GM21360 (cell line): ENCODE measurements around the gene OR2T29.
"Not testable (repeated sequence)": the region's sequence is repeated elsewhere in the genome, so short reads cannot be mapped to it uniquely, and the experiment has no call there.

Experiments used
- ATAC-seq: cut with Tn5 transposase; IDR thresholded peaks from one replicate; pipeline ENCODE4 v1.9.1; 2021; ENCODE audit warnings: mild to moderate bottlenecking, moderate library complexity; ENCODE audit not compliant: unreplicated experiment

The OR2T29 gene, protein sequence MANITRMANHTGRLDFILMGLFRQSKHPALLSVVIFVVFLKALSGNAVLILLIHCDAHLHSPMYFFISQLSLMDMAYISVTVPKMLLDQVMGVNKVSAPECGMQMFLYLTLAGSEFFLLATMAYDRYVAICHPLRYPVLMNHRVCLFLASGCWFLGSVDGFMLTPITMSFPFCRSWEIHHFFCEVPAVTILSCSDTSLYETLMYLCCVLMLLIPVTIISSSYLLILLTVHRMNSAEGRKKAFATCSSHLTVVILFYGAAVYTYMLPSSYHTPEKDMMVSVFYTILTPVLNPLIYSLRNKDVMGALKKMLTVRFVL

DNA sequence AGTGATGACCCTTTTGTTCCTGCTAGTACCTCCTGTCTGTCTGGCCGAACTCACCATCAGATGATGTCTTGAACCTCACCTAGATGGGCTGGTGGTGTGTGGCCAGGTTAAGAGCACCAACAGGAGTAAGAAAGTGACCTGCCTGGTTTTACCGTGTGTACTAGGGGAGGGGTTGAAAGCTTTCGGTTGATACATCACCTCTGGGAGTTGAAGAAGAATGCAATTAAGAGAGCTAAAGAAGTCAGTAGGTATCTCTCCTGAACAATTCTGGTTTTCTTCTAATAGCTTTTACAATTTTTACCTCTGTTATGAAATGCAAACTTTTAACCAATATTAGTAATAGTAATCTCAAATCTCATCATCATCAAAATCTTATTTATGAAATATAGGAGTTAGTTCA lies at the start of gene OR2T29:
TSS of gene OR2T29 (minus strand) at position 101 of the 400 bp plus-strand sequence. CDS start 3,281 bp downstream, outside the sequence.
- ATAC-seq: not testable (repeated sequence)

DNA sequence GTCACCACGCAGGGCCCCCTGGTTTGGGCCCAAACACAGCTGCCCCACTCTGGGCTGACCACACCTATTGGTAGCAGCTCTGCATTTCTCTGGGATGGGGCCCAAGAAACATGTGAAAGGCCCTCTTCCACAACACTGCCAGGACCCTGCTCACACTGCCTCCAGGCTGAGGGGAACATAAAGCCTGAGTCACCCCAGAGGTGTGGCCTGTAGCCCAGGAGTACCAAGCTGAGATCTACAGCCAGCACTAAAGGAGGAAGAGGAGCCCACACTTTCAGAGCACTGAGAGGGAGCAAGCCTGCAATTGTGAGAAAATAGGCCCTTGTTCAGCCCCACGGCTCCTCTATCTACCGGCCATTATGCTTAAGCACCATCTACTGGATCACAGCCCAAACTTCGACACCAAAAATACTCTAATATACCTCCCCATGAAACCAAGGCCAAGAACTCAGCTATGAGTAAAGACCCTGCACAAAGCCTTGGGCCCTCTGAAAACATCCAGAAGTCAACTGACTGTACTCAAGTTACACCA lies 49.4 kb upstream of the OR2T29 start:
- no peak for ATAC-seq

DNA sequence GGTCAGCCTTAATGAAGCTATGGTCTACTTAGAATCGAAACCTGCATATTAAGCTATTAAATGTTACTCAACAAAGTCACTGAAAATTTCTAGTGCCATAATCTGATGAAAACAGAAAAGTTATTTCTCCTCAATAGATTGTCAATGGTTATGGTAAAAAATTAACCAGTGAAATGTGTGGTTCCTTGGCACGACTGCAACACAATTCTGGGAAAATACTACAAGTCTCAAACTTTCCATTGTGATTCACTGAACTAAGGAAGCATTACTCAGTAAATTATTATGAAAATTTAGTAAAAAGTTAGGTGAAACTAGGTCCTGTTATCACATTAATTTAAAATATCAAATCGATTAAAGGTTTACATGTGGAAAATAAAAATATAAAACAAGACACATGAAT lies 47.7 kb upstream of the OR2T29 start:
- no peak for ATAC-seq

DNA sequence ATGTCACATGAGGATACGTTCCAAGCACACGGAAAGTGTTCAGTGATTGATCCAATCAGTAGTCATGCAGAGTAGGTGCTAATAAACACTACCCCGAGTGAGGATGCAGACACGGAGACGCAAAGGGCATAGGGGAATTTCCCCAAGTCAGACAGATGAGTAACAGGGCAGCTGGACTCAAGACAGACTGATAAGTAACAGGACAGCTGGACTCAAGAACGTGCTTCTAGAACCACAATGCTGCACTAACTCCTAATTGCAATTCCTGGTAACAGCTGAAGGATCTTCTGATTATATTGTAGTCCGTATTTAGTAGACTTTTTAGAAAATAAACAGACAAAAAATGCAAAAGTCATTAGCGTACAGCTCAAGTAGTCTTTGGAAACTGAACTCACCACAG lies 36.8 kb upstream of the OR2T29 start:
- ATAC-seq: no peak

DNA sequence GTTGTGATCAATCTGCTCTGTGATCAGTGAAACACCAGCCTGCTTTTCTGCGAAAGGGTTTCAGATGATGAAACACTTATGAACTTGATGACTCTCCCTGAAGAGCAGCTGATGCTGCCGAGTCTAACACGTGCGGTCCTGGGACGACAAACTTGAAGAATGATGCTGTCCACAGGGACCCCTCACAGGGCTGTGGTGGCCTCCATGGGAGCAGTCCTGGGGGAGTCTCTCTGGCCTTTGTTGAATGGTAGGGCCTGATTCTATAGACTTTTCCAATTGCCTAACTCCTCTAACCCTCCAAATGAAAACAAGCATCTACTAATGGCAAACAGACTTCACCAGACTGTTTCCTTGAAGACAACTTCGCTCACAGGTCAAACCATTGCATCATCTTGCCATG lies 35.0 kb upstream of the OR2T29 start, which contains the start of gene OR2T10:
TSS of gene OR2T10 (minus strand) at position 112 of the 400 bp plus-strand sequence. CDS start 3,932 bp downstream, outside the sequence.
- no peak for ATAC-seq

DNA sequence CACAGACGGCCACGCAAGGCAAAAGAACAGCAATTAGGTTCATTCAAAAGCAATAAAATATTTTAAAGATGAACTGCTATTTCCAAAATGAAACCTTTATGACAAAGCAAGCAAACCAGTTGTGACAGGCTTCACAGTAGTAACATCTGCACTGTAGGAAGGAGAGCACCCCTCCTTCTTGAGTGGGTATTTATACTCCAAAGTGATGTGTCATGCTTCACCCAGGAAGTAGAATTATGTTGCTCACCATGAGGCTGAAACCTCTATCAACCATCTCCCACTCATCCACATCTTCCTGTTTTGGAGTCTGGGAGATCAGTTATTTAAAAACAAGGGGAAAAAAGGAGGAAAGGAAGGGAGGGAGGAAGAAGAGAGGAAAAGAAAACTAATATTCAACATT lies 34.0 kb upstream of the OR2T29 start:
- ATAC-seq: no peak

DNA sequence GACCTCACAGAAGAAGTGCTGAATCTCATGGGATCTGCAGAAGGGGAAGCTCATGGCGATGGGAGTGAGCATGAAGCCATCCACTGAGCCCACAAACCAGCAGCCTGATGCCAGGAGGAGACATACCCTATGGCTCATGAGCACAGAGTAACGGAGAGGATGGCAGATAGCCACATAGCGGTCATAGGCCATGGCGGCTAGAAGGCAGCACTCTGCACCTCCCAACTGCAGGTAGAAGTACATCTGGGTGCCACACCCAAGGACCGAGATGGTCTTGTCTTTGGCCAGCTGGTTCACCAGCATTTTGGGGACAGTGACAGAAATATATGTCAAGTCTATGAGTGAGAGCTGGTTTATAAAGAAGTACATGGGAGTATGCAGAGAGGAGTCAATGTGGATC lies 30.7 kb upstream of the OR2T29 start:
- ATAC-seq: no peak

DNA sequence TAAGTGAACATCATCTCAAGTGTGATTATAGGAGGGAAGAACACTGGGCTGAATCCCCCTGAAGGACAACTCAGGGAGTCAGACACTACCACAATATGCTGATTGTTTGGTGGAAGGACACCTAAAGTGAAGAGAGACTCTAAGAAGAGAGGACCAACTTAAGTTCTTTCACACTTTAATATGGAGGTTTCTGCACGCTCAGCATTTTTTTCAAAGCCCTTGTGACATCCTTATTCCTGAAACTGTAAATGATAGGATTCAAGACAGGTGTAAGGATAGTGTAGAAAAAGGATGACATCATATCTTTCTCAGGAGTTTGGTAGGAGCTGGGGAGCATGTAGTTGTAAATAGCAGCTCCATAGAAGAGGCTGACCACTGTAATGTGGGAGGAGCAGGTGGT lies 30.1 kb upstream of the OR2T29 start:
- no peak for ATAC-seq

DNA sequence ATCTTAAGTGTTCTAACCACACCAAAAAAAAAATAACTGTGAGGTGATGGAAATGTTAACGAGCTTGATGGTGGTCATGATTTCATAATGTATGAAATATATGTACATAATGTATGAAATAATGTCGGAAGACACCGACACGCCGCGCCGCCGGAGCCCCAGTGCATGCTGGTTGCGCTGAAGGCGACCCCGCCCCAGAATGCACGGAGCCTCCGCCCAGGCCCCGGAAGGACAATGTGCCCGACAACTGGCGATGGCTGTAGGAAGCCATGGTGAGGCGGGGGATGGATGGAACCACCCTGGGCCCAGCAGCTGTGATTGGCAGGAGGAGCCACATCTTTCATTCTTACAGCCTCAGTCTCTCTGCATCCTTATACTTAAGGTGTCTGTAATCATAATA lies 27.5 kb upstream of the OR2T29 start:
- ATAC-seq: no peak

DNA sequence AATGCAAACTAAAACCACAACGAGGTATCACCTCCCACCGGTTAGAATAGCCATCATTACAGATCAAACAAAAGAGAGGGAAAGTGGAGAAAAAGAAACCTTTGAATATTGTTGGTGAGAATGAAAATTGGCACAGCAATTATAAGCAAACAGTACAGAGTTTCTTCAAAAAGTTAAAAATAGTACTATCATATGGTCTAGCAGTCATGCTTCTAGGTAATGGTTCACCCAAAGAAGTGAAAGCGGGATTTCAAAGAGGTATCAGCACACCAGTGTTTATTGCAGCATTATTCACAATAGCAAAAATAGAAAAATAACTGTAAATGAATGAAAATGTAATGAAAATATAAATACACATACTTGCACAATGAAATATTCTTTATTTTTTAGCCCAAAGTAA lies 26.8 kb upstream of the OR2T29 start:
- no peak for ATAC-seq

DNA sequence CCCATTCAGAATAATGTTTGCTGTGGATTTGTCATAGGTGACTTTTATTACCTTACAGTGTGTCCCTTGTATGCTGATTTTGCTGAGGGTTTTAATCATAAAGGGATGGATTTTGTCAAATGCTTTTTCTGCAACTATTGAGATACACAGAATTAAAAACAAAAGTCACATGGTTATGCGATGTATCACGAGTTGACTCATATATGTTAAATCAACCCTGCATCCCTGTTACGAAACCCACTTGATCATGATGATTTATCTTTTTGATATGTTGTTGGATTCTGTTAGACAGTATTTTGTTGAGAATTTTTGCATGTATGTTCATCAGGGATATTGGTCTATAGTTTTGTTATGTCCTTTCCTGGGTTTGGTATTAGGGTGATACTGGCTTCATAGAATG lies 22.7 kb upstream of the OR2T29 start:
- ATAC-seq: no peak

DNA sequence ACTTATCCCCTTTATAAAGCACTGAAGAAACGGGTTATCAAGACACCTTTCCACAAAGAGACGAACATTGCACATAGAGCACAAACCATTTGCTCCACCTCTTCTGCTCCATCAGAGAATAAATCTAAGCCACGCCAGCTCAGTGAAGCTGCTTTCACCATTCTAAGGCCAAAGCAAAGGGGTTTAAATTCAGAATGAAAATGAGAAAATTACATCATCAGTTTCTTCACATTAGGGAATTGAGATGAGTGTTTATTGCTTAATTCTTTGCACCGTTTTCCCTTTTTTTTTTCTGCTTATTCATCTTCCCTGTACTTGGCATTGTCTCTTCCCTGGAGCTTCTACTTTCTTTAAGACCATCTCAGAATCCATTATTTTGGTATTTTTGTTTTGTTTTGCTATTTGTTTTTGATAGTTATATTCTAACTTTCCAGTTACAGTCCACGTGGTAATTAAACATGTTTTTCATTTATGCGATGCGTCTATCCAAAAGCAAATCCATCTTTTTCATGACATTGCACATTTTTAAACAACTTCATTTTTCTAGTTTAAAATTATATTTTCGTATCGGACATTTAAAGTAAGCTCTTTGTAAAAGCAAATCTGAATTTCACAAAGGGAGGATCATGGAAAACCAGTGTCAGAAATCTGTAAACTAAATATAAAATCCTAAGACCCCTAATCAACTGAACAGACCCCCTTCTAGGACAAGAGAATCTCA lies 13.8 kb upstream of the OR2T29 start:
- ATAC-seq: no peak

DNA sequence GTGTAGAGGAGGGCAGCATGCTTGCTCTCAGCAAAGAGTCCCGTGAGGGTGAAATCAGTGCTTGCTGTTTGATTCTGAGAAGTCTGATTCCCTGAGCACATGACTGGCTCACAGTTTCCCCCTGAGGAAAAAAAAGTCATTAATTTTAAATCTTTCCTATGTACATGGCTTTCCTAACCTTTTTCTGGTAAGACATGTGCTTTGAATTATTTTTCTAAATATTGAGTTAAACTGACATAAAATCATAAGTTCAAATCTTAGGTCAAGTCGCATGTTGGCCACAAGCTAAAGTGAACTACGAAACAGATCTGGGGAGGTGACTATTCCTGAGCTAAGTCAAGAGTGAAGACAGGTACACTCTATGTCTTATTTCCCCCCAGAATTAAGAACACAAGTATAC lies 12.1 kb upstream of the OR2T29 start, which contains the start of gene OR2T34:
TSS of gene OR2T34 (minus strand) at position 101 of the 400 bp plus-strand sequence. CDS start at position 101, 0 bp downstream.
- not testable (repeated sequence) for ATAC-seq

DNA sequence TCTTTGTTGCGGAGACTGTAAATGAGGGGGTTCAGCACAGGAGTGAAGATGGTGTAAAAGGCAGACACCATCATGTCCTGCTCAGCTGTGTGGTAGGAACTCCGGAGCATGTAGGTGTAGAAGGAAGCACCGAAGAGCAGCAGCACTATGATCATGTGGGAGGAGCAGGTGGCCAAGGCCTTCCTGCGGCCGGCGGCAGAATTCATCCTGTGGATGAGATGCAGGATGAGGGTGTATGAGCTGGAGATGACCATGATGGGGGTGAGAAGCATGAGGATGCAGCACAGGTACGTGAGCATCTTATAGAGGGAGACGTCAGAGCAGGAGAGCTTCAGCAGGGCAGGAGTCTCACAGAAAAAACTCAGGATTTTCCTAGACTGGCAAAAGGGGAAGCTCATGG lies 11.3 kb upstream of the OR2T29 start:
- ATAC-seq: not testable (repeated sequence)

DNA sequence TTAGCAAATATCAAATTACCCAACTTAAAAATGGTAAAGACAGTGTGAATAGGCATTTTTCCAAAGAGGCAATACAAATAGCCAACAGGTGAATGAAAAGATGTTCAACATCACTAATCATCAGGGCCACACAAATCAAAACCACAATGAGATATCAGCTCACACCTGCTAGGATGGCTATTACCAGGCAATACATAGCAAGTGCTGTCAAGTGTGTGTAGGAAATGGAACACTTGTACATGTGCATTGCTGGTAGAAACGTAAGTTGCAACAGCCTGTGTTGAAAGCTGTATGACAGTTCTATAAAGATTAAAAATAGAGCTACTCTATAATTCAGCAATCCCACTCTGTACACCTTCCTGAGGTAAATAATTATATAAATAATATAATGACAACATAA lies 9.5 kb upstream of the OR2T29 start:
- ATAC-seq: peak; percentile 77

DNA sequence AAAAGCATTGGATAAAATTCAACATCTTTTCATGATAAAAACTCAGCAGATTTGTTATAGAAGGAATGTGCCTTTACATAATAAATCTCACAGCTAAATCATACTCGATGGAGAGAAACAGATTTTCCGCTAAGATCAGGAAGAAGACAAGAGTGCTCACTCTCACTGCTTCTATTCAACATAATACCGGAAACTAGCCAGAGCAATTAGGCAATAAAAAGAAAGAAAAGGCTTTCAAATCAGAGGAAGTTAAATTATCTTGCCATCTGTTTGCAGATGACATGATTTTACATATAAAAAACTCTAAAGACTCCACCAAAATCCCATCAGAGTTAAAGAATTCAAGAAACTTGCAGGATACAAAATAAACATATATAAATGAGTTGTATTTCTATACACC lies 8.2 kb upstream of the OR2T29 start:
- ATAC-seq: not testable (repeated sequence)

DNA sequence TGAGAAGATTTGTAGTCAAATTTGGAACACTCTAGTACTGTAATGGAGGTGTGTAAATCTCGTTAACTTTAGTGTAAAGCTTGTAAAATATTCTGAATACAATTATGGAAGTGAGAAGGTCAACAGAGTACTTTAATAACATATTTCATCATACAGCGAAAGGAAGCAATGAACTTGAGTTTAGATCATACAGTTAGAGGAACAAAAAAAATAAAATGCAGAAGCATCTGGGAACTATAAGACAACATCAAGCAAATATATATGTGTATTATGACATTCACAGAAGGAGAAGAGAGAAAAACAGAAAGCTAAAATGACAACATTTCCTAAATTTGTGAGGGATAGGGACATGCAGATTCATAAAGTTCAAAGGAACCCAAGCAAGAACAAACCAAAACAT lies 6.5 kb upstream of the OR2T29 start:
- not testable (repeated sequence) for ATAC-seq

DNA sequence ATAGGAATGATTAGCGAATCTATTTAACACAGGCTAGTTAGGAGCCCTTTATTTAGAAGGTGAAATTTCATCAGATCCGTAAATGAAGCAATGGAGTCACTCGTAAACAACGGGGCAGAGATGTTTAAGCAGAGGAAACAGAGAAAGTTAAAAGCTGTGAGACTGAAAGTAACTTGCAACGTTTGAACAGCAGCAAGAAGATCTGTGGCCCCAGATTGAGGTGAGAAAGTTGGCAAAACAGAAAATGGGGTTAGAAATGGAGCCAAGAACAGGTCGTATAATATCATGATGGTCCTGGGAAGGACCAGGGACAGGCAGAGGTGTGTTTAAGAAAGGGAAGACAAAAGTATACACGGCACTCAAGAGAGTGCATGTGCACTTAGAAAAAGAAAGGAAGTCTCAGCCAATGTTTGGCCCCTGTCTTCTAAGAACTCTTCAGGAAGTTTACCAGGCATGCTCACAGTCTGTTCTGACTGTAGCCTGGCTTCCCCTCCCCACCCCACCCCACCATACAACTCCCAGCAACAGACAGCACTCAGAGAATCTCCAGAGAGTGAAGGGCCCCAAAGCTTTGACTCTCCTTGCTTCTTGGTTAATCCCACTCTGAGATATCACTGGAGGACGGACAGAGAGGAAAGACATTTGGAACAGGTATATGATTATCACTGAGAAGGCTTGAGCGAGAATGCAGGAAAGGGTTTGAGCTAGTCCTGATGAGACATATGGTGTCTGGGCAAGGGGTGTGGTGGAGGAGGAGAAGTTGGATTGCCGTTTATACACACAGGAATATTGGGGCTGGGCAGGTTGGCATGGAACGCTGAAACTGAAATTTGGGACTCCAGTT lies 3.2 kb upstream of the OR2T29 start:
- ATAC-seq: peak; percentile 66

DNA sequence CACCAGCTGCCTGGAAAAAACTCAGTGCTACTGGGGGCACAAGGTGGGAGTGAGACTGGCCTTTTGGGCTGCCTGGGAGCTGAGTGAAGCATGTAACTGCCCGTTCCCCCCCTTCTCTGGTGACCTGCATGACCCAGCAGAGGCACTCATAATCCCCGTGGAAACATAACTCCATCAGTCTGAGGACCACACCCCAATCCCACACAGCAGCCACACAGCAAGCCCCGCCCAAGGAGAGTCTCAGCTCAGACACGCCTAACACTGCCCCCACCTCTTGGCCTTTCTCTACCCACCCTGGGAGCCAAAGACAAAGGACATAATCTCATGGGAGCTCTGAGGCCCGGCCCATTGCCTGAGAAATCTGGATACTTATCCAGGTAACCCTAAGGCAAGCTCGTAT lies 11.5 kb downstream of the OR2T29 start:
- ATAC-seq: not testable (repeated sequence)

DNA sequence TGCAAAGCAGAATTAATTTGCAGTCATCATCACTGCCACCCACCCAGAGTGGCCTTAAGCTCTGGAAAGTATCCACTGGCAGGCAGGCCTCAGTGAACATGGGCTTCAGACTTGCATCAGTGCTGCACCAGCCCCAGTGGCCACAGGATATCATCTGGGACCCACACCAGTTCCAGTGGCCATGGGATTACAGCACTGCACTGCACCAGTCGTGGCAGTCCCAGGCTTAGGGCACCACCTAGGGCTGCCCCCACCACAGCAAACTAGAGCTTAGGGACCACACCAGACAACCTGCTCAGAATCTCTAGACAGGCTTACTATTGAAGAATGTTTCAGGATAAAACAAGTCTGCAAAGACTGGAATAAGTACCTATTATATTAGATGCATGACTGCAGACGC lies 15.2 kb downstream of the OR2T29 start:
- ATAC-seq: not testable (repeated sequence)

DNA sequence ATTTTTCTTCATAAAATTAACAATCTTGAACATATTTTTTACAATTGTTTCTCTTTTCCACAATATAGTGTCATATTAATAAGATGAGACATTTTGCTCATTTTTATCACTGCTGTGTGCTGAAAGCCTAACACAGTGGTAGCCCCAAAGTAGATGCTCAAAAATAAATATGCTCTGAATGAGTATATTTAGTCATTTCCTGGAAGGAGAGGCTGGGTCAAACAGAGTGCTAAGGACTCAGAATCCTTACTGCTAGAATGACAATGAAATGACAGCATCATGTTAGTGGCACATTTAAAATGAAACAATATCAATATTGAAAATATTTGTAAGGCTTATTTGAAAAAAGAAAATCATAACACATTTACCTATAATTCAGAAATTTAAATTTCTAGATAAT lies 25.1 kb downstream of the OR2T29 start:
- ATAC-seq: not testable (repeated sequence)
